OCI-LY7 (cell line): ENCODE measurements around the gene IFFO2. TPM values are rescaled to one million over a fixed set of nuclear protein-coding genes. Genes with fewer than 3 reads are reported as not detected.

Experiments used
- BruUV-seq: library from RNA; stranded (reverse); fragments of 400-500 nt; replicated peaks from 2 replicates; lab custom pipeline; 2021; lab: Mats Ljungman, UMichigan
- CTCF ChIA-PET: fragments of 300-600 bp; sonication (Branson Sonifier 250); formaldehyde crosslinking; loops from one replicate; lab custom pipeline; 2022; ENCODE audit warnings: antibody characterized with exemption; ENCODE audit not compliant: unreplicated experiment; lab: Charles Lee
- POLR2A ChIA-PET: fragments of 300-600 bp; sonication (Branson Sonifier 250); formaldehyde crosslinking; loops from one replicate; lab custom pipeline; 2022; ENCODE audit warnings: antibody characterized with exemption; lab: Charles Lee
- DNase-seq: peaks from one replicate; pipeline ENCODE4 v3.0.0-alpha.2; 2015; ENCODE audit warnings: low spot score
- H2AFZ ChIP-seq: fragments of 200-600 bp; sonication (generic), shearing (Covaris generic); 2 replicates; pipeline ENCODE4 v1.6.1; 2014; ENCODE audit warnings: mild to moderate bottlenecking, antibody characterized with exemption, low read length, moderate library complexity
- H3K27ac ChIP-seq: fragments of 200-600 bp; sonication (generic); 2 replicates; pipeline ENCODE4 v1.5.1; 2014; ENCODE audit warnings: mixed run types, low read depth, mild to moderate bottlenecking, moderate library complexity, low read length, inconsistent platforms; ENCODE audit not compliant: poor library complexity, severe bottlenecking
- H3K36me3 ChIP-seq: fragments of 200-600 bp; sonication (generic); 2 replicates; pipeline ENCODE4 v1.6.1; 2014; ENCODE audit warnings: mild to moderate bottlenecking, antibody characterized with exemption, low read length, moderate library complexity, mixed read lengths; ENCODE audit not compliant: insufficient read depth
- H3K4me1 ChIP-seq: fragments of 200-600 bp; sonication (generic); 2 replicates; pipeline ENCODE4 v1.5.1; 2014; ENCODE audit warnings: mild to moderate bottlenecking, low read length; ENCODE audit not compliant: insufficient read depth, poor library complexity, severe bottlenecking
- H3K4me2 ChIP-seq: fragments of 200-600 bp; sonication (generic); 2 replicates; pipeline ENCODE4 v1.6.1; 2014; ENCODE audit warnings: mild to moderate bottlenecking, low read length
- H3K4me3 ChIP-seq: fragments of 200-600 bp; sonication (generic); 2 replicates; pipeline ENCODE4 v1.5.1; 2014; ENCODE audit warnings: mild to moderate bottlenecking, low read depth, low read length; ENCODE audit not compliant: poor library complexity, severe bottlenecking
- H3K79me2 ChIP-seq: fragments of 200-600 bp; sonication (generic); 2 replicates; pipeline ENCODE4 v1.6.1; 2016; ENCODE audit warnings: low read depth, mild to moderate bottlenecking, low read length, moderate library complexity, mixed read lengths; ENCODE audit not compliant: insufficient read depth
- H3K9me2 ChIP-seq: fragments of 200-600 bp; sonication (generic); 2 replicates; pipeline ENCODE4 v1.6.1; 2016; ENCODE audit warnings: mild to moderate bottlenecking, low read length, mixed read lengths; ENCODE audit not compliant: insufficient read depth
- H3K9me3 ChIP-seq: fragments of 200-600 bp; sonication (generic); 2 replicates; pipeline ENCODE4 v1.6.1; 2014; ENCODE audit warnings: mild to moderate bottlenecking, mixed run types, low read length, mixed read lengths
- H4K20me1 ChIP-seq: fragments of 200-600 bp; sonication (generic); 2 replicates; pipeline ENCODE4 v1.6.1; 2014; ENCODE audit warnings: mild to moderate bottlenecking, antibody characterized with exemption, low read length, moderate library complexity, mixed read lengths; ENCODE audit not compliant: insufficient read depth
- CTCF ChIP-seq: fragments of 200-600 bp; sonication (generic); conservative IDR thresholded peaks from 2 replicates; pipeline ENCODE4 v1.5.1; 2014; ENCODE audit warnings: mild to moderate bottlenecking, antibody characterized with exemption, low read length, moderate library complexity, mixed read lengths
- EZH2phosphoT487 ChIP-seq: fragments of 200-600 bp; sonication (generic); IDR thresholded peaks from 2 replicates; pipeline ENCODE4 v1.6.1; 2018; ENCODE audit warnings: low read depth, borderline replicate concordance, mild to moderate bottlenecking, mixed run types, antibody characterized with exemption, low read length, moderate library complexity, mixed read lengths
- intact Hi-C: fragments of 100-400 bp; cut with micrococcal nuclease; formaldehyde crosslinking; loops from one replicate; pipeline ENCODE4 v1.10.0; 2022; ENCODE audit not compliant: unreplicated experiment
- total RNA-seq, 2 experiments: library from RNA; depleted of rRNA in 1 of 2; stranded (reverse); fragments of >200 nt in 1 of 2; shearing (Covaris generic) in 1 of 2; gene quantifications; 2 replicates each; pipeline ENCODE4 v1.2.3, GENCODE V29; 2014 to 2022

IFFO2 gene
- total RNA-seq, 2 experiments from 2014 or later: 0.06 to 0.44 TPM

GRCh38 chr1:18994381-18994780 is 37.9 kb upstream of the IFFO2 start:
- H4K20me1 ChIP-seq: no peaks in the 10 kb centered on the region
- no peak for DNase-seq
- no peak for TF ChIP-seq EZH2phosphoT487
- no peak for TF ChIP-seq CTCF
- no peak overlapping the region for H3K4me3 ChIP-seq
- no TSS peak for BruUV-seq
- no peaks in the 10 kb centered on the region for H3K4me1 ChIP-seq
- H3K27ac ChIP-seq: no peak overlapping the region
- intact Hi-C loops: no loop called here
- no peaks in the 10 kb centered on the region for H3K36me3 ChIP-seq
- H3K79me2 ChIP-seq: no peaks in the 10 kb centered on the region
- H3K9me3 ChIP-seq: no peaks in the 10 kb centered on the region
- H3K9me2 ChIP-seq: no peaks in the 10 kb centered on the region
- no peak overlapping the region for H2AFZ ChIP-seq
- no peak overlapping the region for H3K4me2 ChIP-seq
- POLR2A ChIA-PET: no interaction called here
- CTCF ChIA-PET: no interaction called here

- Histone ChIP-seq H3K79me2 (no peaks in the 10 kb centered on the region), H3K9me3 (no peaks in the 10 kb centered on the region), H3K4me2 (no peak overlapping the region), H3K27ac (no peak overlapping the region), H2AFZ (no peak overlapping the region), H3K36me3 (no peaks in the 10 kb centered on the region), H4K20me1 (no peaks in the 10 kb centered on the region), H3K9me2 (no peaks in the 10 kb centered on the region), H3K4me1 (no peaks in the 10 kb centered on the region), H3K4me3 (no peak overlapping the region)
- intact Hi-C loops: no loop called here
- BruUV-seq: no TSS peak
- TF ChIP-seq CTCF: no peak
- TF ChIP-seq EZH2phosphoT487: no peak
- CTCF ChIA-PET: no interaction called here
- no peak for DNase-seq
- POLR2A ChIA-PET: no interaction called here
These were observed 36.2 kb upstream of the IFFO2 start for GRCh38 chr1:18992646-18993045.

GRCh38 chr1:18991585-18991984 is 35.1 kb upstream of the IFFO2 start:
- H3K4me3 ChIP-seq: no peak overlapping the region
- no peak overlapping the region for H2AFZ ChIP-seq
- BruUV-seq: no TSS peak
- H3K9me3 ChIP-seq: no peaks in the 10 kb centered on the region
- no peaks in the 10 kb centered on the region for H4K20me1 ChIP-seq
- H3K79me2 ChIP-seq: no peaks in the 10 kb centered on the region
- ChIA-PET CTCF (no interaction called here), POLR2A (no interaction called here)
- no peaks in the 10 kb centered on the region for H3K36me3 ChIP-seq
- no peak overlapping the region for H3K4me2 ChIP-seq
- intact Hi-C loops: no loop called here
- TF ChIP-seq EZH2phosphoT487 (no peak), CTCF (no peak)
- no peak overlapping the region for H3K27ac ChIP-seq
- no peaks in the 10 kb centered on the region for H3K4me1 ChIP-seq
- no peaks in the 10 kb centered on the region for H3K9me2 ChIP-seq
- DNase-seq: no peak
